Measurements from ENCODE around the gene S100A12.

S100A12 gene

GRCh38 chr1:153389401-153389800 lies 14.0 kb upstream of the S100A12 start:
- no CpG with 5 or more reads among the region's 1 CpG for WGBS
- no peak overlapping the region for H3K18ac ChIP-seq (ENCODE audit: low read depth in 1 of 2, low read length in 2 of 2)

GRCh38 chr1:153387785-153388184 lies 12.4 kb upstream of the S100A12 start:
- Histone ChIP-seq H2BK120ac (ENCODE audit: low read depth, low read length) (no peak overlapping the region), H3K4me2 (ENCODE audit: low read length, poor library complexity, severe bottlenecking) (no peak overlapping the region), H2AFZ (ENCODE audit: low read depth, low read length) (no peak overlapping the region), H3K9me3 (ENCODE audit: control insufficient read depth, low read length) (peaks cover 5% of the 10 kb centered on the region), H3K36me3 (ENCODE audit: control insufficient read depth in 1 of 2, insufficient read depth in 2 of 2, low read depth in 1 of 2, low read length in 2 of 2) (no peaks in the 10 kb centered on the region), H4K91ac (ENCODE audit: low read length) (no peak overlapping the region), H3K27ac (ENCODE audit: low read length, poor library complexity, severe bottlenecking) (no peak overlapping the region), H3K4ac (ENCODE audit: low read depth in 1 of 2, low read length in 2 of 2) (no peak overlapping the region), H3K79me1 (replicated peaks; ENCODE audit: low read length, poor library complexity, severe bottlenecking) (no peaks in the 10 kb centered on the region), H2AK5ac (ENCODE audit: low read length, severe bottlenecking) (no peak overlapping the region), H4K8ac (ENCODE audit: low read length) (no peak overlapping the region), H3K18ac (ENCODE audit: low read depth in 1 of 2, low read length in 2 of 2) (no peak overlapping the region), H2BK5ac (ENCODE audit: low read depth, low read length, poor library complexity, severe bottlenecking) (no peak overlapping the region), H3K14ac (ENCODE audit: low read length in 2 of 2) (no peak overlapping the region), H3K9ac (ENCODE audit: low read length) (no peak overlapping the region), H3K27me3 (ENCODE audit: control insufficient read depth in 1 of 2, insufficient read depth in 1 of 2, low read length in 2 of 2) (peaks cover 4 to 78% of the 10 kb centered on the region in 2 experiments), H3K23ac (ENCODE audit: low read length in 2 of 2) (no peak overlapping the region), H3K4me3 (ENCODE audit: insufficient read depth in 1 of 2, low read depth in 1 of 2, low read length in 2 of 2) (no peak overlapping the region), H2BK15ac (ENCODE audit: low read depth, poor library complexity, severe bottlenecking) (no peak overlapping the region), H3K4me1 (ENCODE audit: control insufficient read depth, insufficient read depth, low read depth, low read length) (no peaks in the 10 kb centered on the region), H2BK12ac (ENCODE audit: low read length in 2 of 2) (no peak overlapping the region)
- WGBS, result 51% methylated on average over 4 of the region's 4 CpGs
- no peak for DNase-seq

More at GRCh38 chr1:153389401-153389800, 14.0 kb upstream of the S100A12 start:
- H3K36me3 ChIP-seq (ENCODE audit: control insufficient read depth in 1 of 2, insufficient read depth in 2 of 2, low read depth in 1 of 2, low read length in 2 of 2), result no peaks in the 10 kb centered on the region
- no peak overlapping the region for H2BK15ac ChIP-seq (ENCODE audit: low read depth, poor library complexity, severe bottlenecking)
- H3K4ac ChIP-seq (ENCODE audit: low read depth in 1 of 2, low read length in 2 of 2), result no peak overlapping the region
- no peaks in the 10 kb centered on the region for H3K9me3 ChIP-seq (ENCODE audit: control insufficient read depth, low read length)
- H4K91ac ChIP-seq (ENCODE audit: low read length), result no peak overlapping the region
- H3K27ac ChIP-seq (ENCODE audit: low read length, poor library complexity, severe bottlenecking), result no peak overlapping the region
- H3K9ac ChIP-seq (ENCODE audit: low read length), result no peak overlapping the region
- no peak overlapping the region for H2BK5ac ChIP-seq (ENCODE audit: low read depth, low read length, poor library complexity, severe bottlenecking)
- H3K79me1 ChIP-seq (replicated peaks; ENCODE audit: low read length, poor library complexity, severe bottlenecking), result no peaks in the 10 kb centered on the region
- no peak overlapping the region for H3K4me3 ChIP-seq (ENCODE audit: insufficient read depth in 1 of 2, low read depth in 1 of 2, low read length in 2 of 2)
- peaks cover 4 to 90% of the 10 kb centered on the region in 2 experiments for H3K27me3 ChIP-seq (ENCODE audit: control insufficient read depth in 1 of 2, insufficient read depth in 1 of 2, low read length in 2 of 2)
- no peak overlapping the region for H2BK120ac ChIP-seq (ENCODE audit: low read depth, low read length)
- no peak overlapping the region for H2AFZ ChIP-seq (ENCODE audit: low read depth, low read length)
- H3K23ac ChIP-seq (ENCODE audit: low read length in 2 of 2), result no peak overlapping the region
- H3K14ac ChIP-seq (ENCODE audit: low read length in 2 of 2), result no peak overlapping the region
- H3K4me2 ChIP-seq (ENCODE audit: low read length, poor library complexity, severe bottlenecking), result no peak overlapping the region
- no peaks in the 10 kb centered on the region for H3K4me1 ChIP-seq (ENCODE audit: control insufficient read depth, insufficient read depth, low read depth, low read length)
- H2BK12ac ChIP-seq (ENCODE audit: low read length in 2 of 2), result no peak overlapping the region
- no peak overlapping the region for H4K8ac ChIP-seq (ENCODE audit: low read length)
- no peak overlapping the region for H2AK5ac ChIP-seq (ENCODE audit: low read length, severe bottlenecking)
- no peak for DNase-seq

GRCh38 chr1:153387001-153387400 lies 11.6 kb upstream of the S100A12 start:
- Histone ChIP-seq H3K79me1 (replicated peaks; ENCODE audit: low read length, poor library complexity, severe bottlenecking) (no peaks in the 10 kb centered on the region), H3K27me3 (ENCODE audit: control insufficient read depth in 1 of 2, insufficient read depth in 1 of 2, low read length in 2 of 2) (peaks cover 4 to 70% of the 10 kb centered on the region in 2 experiments), H3K23ac (ENCODE audit: low read length in 2 of 2) (no peak overlapping the region), H3K4me1 (ENCODE audit: control insufficient read depth, insufficient read depth, low read depth, low read length) (no peaks in the 10 kb centered on the region), H3K4me3 (ENCODE audit: insufficient read depth in 1 of 2, low read depth in 1 of 2, low read length in 2 of 2) (no peak overlapping the region), H3K4ac (ENCODE audit: low read depth in 1 of 2, low read length in 2 of 2) (no peak overlapping the region), H2AK5ac (ENCODE audit: low read length, severe bottlenecking) (no peak overlapping the region), H3K9ac (ENCODE audit: low read length) (no peak overlapping the region), H4K91ac (ENCODE audit: low read length) (no peak overlapping the region), H3K4me2 (ENCODE audit: low read length, poor library complexity, severe bottlenecking) (no peak overlapping the region), H2BK5ac (ENCODE audit: low read depth, low read length, poor library complexity, severe bottlenecking) (no peak overlapping the region), H2BK120ac (ENCODE audit: low read depth, low read length) (no peak overlapping the region), H3K18ac (ENCODE audit: low read depth in 1 of 2, low read length in 2 of 2) (no peak overlapping the region), H3K36me3 (ENCODE audit: control insufficient read depth in 1 of 2, insufficient read depth in 2 of 2, low read depth in 1 of 2, low read length in 2 of 2) (no peaks in the 10 kb centered on the region), H2AFZ (ENCODE audit: low read depth, low read length) (no peak overlapping the region), H3K27ac (ENCODE audit: low read length, poor library complexity, severe bottlenecking) (no peak overlapping the region), H2BK12ac (ENCODE audit: low read length in 2 of 2) (no peak overlapping the region), H2BK15ac (ENCODE audit: low read depth, poor library complexity, severe bottlenecking) (no peak overlapping the region), H3K14ac (ENCODE audit: low read length in 2 of 2) (no peak overlapping the region), H3K9me3 (ENCODE audit: control insufficient read depth, low read length) (peaks cover 7% of the 10 kb centered on the region), H4K8ac (ENCODE audit: low read length) (no peak overlapping the region)
- 64% methylated on average over 4 of the region's 4 CpGs for WGBS
- no peak for DNase-seq

GRCh38 chr1:153386500-153386901 lies 11.1 kb upstream of the S100A12 start:
- Histone ChIP-seq H3K27me3 (ENCODE audit: control insufficient read depth in 1 of 2, insufficient read depth in 1 of 2, low read length in 2 of 2) (peaks cover 4 to 65% of the 10 kb centered on the region in 2 experiments), H3K4me2 (ENCODE audit: low read length, poor library complexity, severe bottlenecking) (no peak overlapping the region), H3K4me3 (ENCODE audit: insufficient read depth in 1 of 2, low read depth in 1 of 2, low read length in 2 of 2) (no peak overlapping the region), H3K18ac (ENCODE audit: low read depth in 1 of 2, low read length in 2 of 2) (no peak overlapping the region), H3K79me1 (replicated peaks; ENCODE audit: low read length, poor library complexity, severe bottlenecking) (no peaks in the 10 kb centered on the region), H3K23ac (ENCODE audit: low read length in 2 of 2) (no peak overlapping the region), H2BK120ac (ENCODE audit: low read depth, low read length) (no peak overlapping the region), H3K9ac (ENCODE audit: low read length) (no peak overlapping the region), H2BK5ac (ENCODE audit: low read depth, low read length, poor library complexity, severe bottlenecking) (no peak overlapping the region), H3K9me3 (ENCODE audit: control insufficient read depth, low read length) (peaks cover 12% of the 10 kb centered on the region), H3K14ac (ENCODE audit: low read length in 2 of 2) (no peak overlapping the region), H2AK5ac (ENCODE audit: low read length, severe bottlenecking) (no peak overlapping the region), H2BK15ac (ENCODE audit: low read depth, poor library complexity, severe bottlenecking) (no peak overlapping the region), H2BK12ac (ENCODE audit: low read length in 2 of 2) (no peak overlapping the region), H4K8ac (ENCODE audit: low read length) (no peak overlapping the region), H3K4me1 (ENCODE audit: control insufficient read depth, insufficient read depth, low read depth, low read length) (no peaks in the 10 kb centered on the region), H3K4ac (ENCODE audit: low read depth in 1 of 2, low read length in 2 of 2) (no peak overlapping the region), H3K27ac (ENCODE audit: low read length, poor library complexity, severe bottlenecking) (no peak overlapping the region), H3K36me3 (ENCODE audit: control insufficient read depth in 1 of 2, insufficient read depth in 2 of 2, low read depth in 1 of 2, low read length in 2 of 2) (no peaks in the 10 kb centered on the region), H4K91ac (ENCODE audit: low read length) (no peak overlapping the region), H2AFZ (ENCODE audit: low read depth, low read length) (no peak overlapping the region)
- no peak for DNase-seq
- 75% methylated on average over 5 of the region's 5 CpGs for WGBS

All from mesenchymal stem cell (in vitro differentiated cells and primary cell).